ENCODE data around the gene TMEM69.

DNA sequence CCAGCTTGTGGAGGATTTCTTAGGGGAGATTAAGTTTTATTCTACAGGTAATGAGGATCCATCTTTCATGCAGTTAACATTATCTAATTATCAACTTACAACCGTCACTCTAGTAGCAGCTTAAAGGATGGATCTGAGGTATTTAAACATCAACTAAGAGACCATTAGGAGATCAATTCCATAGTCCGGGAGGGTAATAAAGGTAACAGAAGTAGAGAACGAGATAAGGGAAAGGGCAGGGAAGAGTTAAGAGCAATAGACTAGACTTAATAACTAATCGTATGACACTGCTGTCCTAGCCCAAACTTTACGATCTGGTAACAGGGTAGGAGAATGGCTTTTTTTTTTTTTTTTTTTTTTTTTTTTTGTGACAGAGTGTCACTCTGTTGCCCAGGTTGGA, 44.7 kb upstream of the TMEM69 start:
- TF ChIP-seq, protein P1, sequence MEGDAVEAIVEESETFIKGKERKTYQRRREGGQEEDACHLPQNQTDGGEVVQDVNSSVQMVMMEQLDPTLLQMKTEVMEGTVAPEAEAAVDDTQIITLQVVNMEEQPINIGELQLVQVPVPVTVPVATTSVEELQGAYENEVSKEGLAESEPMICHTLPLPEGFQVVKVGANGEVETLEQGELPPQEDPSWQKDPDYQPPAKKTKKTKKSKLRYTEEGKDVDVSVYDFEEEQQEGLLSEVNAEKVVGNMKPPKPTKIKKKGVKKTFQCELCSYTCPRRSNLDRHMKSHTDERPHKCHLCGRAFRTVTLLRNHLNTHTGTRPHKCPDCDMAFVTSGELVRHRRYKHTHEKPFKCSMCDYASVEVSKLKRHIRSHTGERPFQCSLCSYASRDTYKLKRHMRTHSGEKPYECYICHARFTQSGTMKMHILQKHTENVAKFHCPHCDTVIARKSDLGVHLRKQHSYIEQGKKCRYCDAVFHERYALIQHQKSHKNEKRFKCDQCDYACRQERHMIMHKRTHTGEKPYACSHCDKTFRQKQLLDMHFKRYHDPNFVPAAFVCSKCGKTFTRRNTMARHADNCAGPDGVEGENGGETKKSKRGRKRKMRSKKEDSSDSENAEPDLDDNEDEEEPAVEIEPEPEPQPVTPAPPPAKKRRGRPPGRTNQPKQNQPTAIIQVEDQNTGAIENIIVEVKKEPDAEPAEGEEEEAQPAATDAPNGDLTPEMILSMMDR (conservative IDR thresholded peaks at IDR 0.05; ENCODE audit: low read depth in 2 of 2) = no peak
- TF ChIP-seq, protein P2, sequence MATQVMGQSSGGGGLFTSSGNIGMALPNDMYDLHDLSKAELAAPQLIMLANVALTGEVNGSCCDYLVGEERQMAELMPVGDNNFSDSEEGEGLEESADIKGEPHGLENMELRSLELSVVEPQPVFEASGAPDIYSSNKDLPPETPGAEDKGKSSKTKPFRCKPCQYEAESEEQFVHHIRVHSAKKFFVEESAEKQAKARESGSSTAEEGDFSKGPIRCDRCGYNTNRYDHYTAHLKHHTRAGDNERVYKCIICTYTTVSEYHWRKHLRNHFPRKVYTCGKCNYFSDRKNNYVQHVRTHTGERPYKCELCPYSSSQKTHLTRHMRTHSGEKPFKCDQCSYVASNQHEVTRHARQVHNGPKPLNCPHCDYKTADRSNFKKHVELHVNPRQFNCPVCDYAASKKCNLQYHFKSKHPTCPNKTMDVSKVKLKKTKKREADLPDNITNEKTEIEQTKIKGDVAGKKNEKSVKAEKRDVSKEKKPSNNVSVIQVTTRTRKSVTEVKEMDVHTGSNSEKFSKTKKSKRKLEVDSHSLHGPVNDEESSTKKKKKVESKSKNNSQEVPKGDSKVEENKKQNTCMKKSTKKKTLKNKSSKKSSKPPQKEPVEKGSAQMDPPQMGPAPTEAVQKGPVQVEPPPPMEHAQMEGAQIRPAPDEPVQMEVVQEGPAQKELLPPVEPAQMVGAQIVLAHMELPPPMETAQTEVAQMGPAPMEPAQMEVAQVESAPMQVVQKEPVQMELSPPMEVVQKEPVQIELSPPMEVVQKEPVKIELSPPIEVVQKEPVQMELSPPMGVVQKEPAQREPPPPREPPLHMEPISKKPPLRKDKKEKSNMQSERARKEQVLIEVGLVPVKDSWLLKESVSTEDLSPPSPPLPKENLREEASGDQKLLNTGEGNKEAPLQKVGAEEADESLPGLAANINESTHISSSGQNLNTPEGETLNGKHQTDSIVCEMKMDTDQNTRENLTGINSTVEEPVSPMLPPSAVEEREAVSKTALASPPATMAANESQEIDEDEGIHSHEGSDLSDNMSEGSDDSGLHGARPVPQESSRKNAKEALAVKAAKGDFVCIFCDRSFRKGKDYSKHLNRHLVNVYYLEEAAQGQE (IDR thresholded peaks at IDR 0.05; ENCODE audit: unreplicated experiment) = no peak
- TF ChIP-seq, protein P3, sequence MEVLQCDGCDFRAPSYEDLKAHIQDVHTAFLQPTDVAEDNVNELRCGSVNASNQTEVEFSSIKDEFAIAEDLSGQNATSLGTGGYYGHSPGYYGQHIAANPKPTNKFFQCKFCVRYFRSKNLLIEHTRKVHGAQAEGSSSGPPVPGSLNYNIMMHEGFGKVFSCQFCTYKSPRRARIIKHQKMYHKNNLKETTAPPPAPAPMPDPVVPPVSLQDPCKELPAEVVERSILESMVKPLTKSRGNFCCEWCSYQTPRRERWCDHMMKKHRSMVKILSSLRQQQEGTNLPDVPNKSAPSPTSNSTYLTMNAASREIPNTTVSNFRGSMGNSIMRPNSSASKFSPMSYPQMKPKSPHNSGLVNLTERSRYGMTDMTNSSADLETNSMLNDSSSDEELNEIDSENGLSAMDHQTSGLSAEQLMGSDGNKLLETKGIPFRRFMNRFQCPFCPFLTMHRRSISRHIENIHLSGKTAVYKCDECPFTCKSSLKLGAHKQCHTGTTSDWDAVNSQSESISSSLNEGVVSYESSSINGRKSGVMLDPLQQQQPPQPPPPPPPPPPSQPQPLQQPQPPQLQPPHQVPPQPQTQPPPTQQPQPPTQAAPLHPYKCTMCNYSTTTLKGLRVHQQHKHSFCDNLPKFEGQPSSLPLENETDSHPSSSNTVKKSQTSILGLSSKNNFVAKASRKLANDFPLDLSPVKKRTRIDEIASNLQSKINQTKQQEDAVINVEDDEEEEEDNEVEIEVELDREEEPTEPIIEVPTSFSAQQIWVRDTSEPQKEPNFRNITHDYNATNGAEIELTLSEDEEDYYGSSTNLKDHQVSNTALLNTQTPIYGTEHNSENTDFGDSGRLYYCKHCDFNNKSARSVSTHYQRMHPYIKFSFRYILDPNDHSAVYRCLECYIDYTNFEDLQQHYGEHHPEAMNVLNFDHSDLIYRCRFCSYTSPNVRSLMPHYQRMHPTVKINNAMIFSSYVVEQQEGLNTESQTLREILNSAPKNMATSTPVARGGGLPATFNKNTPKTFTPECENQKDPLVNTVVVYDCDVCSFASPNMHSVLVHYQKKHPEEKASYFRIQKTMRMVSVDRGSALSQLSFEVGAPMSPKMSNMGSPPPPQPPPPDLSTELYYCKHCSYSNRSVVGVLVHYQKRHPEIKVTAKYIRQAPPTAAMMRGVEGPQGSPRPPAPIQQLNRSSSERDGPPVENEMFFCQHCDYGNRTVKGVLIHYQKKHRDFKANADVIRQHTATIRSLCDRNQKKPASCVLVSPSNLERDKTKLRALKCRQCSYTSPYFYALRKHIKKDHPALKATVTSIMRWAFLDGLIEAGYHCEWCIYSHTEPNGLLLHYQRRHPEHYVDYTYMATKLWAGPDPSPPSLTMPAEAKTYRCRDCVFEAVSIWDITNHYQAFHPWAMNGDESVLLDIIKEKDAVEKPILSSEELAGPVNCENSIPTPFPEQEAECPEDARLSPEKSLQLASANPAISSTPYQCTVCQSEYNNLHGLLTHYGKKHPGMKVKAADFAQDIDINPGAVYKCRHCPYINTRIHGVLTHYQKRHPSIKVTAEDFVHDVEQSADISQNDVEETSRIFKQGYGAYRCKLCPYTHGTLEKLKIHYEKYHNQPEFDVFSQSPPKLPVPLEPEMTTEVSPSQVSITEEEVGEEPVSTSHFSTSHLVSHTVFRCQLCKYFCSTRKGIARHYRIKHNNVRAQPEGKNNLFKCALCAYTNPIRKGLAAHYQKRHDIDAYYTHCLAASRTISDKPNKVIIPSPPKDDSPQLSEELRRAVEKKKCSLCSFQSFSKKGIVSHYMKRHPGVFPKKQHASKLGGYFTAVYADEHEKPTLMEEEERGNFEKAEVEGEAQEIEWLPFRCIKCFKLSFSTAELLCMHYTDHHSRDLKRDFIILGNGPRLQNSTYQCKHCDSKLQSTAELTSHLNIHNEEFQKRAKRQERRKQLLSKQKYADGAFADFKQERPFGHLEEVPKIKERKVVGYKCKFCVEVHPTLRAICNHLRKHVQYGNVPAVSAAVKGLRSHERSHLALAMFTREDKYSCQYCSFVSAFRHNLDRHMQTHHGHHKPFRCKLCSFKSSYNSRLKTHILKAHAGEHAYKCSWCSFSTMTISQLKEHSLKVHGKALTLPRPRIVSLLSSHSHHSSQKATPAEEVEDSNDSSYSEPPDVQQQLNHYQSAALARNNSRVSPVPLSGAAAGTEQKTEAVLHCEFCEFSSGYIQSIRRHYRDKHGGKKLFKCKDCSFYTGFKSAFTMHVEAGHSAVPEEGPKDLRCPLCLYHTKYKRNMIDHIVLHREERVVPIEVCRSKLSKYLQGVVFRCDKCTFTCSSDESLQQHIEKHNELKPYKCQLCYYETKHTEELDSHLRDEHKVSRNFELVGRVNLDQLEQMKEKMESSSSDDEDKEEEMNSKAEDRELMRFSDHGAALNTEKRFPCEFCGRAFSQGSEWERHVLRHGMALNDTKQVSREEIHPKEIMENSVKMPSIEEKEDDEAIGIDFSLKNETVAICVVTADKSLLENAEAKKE (CRISPR knock-in tag; IDR thresholded peaks at IDR 0.05) = no peak
- no peak for TF ChIP-seq POLR2AphosphoS5 (IDR thresholded peaks at IDR 0.05; ENCODE audit: low read depth)
- no peak for TF ChIP-seq EZH2phosphoT487 (IDR thresholded peaks at IDR 0.05; ENCODE audit: unreplicated experiment)
- no peak for TF ChIP-seq CREB1 (CRISPR knock-in tag; IDR thresholded peaks at IDR 0.05; ENCODE audit: low read depth)
